ENCODE measurements around the gene CORO2A.

DNA sequence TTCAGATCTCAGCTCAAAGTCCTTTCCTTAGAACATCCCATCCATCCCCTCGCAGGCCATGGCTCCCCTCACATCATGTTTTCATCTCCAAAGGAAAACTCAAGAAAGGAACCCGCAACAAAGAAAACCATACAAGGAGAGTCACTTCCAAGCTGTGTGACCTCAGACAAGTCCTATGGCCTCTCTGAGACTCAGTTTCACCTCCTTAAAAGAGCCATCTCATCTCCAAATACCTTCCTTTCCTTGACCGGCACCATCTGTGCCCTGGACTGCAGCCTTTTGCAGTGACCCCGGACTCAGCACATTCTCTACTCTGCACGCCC, 10.7 kb downstream of the CORO2A start:
- TF ChIP-seq, protein P1, sequence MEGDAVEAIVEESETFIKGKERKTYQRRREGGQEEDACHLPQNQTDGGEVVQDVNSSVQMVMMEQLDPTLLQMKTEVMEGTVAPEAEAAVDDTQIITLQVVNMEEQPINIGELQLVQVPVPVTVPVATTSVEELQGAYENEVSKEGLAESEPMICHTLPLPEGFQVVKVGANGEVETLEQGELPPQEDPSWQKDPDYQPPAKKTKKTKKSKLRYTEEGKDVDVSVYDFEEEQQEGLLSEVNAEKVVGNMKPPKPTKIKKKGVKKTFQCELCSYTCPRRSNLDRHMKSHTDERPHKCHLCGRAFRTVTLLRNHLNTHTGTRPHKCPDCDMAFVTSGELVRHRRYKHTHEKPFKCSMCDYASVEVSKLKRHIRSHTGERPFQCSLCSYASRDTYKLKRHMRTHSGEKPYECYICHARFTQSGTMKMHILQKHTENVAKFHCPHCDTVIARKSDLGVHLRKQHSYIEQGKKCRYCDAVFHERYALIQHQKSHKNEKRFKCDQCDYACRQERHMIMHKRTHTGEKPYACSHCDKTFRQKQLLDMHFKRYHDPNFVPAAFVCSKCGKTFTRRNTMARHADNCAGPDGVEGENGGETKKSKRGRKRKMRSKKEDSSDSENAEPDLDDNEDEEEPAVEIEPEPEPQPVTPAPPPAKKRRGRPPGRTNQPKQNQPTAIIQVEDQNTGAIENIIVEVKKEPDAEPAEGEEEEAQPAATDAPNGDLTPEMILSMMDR (IDR thresholded peaks at IDR 0.05; ENCODE audit: low read depth, low read length) = no peak
- no peak for TF ChIP-seq EZH2phosphoT487 (IDR thresholded peaks at IDR 0.05; ENCODE audit: low read depth)

Measured in OCI-LY3 (cell line).